Pulmonary artery endothelial cell (primary cell): Measurements from ENCODE around the gene SRPX. TPM values are rescaled to one million over a fixed set of nuclear protein-coding genes. Genes with fewer than 3 reads are reported as not detected.

Experiments
- DNase-seq: peaks from one replicate; pipeline ENCODE4 v3.0.0-alpha.2; 2011; ENCODE audit warnings: low read depth, low spot score
- total RNA-seq: library from RNA; depleted of rRNA; stranded (reverse); fragments of >200 nt; gene quantifications from 2 replicates; pipeline ENCODE4 v1.2.3, GENCODE V29; 2014

Gene SRPX
- total RNA-seq, 1 donor from 2014 or later: 413 TPM

DNA sequence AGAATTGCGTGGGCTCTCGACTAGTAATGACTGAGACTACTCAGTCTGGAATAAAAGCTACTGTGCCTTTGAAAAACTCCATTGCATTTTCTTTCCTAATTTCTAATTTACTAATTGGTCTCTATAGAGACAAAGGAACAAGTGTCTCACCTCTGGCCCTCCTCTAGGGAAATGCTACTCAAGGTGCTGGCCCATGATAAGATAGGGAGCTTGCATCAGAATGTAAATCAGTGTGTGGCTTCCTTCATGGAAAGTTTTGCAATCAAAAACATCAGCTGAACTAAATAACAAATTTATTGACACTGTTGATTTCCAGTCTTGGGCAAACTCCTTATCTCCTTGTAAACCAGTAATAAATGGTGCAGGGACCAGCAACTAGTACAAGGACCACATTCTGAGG, 81.8 kb downstream of the SRPX start:
- DNase-seq: peak; percentile 10

DNA sequence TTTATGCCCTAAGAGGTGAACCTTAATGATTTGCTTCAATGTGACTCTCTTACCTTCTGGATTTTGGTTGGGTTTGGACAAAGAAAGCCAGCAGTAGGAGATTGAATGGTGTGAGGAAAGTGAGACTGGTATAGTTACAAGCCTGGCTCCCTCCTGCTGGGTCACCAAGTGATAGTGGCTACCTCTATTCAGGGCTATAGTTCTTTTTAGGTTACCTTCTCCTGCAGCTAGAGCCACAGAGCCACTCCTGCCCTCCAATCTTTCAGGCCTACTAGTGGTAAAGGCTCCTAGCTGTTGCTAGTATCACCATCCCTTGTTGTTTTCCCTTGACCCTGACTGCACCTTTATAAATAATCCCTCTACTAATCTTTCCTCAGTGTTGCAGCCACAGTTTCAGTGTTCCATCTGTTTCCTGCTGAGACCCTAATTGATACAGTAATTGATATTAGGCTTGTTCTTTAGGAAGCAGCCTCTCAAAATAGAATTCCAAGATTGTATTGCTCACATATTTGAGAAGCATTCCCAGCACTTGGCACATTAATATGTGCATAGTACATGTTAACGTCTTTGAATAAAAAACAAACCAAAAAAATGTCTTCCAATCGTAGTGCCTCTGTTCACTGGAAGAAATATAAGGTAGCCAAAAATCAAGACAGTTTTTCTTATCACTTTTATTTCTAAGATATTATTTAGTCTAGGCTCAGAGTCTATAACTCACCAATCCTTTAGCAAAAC, 82.3 kb downstream of the SRPX start:
- no peak for DNase-seq

DNA sequence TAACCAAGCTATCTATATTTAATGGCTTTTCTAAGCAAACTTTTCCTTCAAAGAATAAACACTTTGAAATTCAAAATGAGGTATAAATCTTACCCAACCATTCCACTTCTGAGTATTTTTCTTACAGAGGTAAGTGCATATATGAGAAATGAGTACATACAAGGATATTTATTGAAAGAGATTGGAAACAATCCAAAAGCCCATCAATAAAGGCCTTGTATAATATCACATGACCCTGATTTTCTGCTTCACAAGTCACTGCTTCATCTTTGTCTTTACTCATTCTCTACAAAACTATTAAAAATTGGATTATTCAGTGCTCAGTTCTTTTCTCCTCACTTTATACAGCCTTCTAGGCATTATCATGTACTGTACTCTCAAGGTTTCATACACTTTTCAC, 91.3 kb downstream of the SRPX start:
- no peak for DNase-seq

GRCh38 chrX:38127961-38128360, 92.7 kb downstream of the SRPX start:
- no peak for DNase-seq

DNA sequence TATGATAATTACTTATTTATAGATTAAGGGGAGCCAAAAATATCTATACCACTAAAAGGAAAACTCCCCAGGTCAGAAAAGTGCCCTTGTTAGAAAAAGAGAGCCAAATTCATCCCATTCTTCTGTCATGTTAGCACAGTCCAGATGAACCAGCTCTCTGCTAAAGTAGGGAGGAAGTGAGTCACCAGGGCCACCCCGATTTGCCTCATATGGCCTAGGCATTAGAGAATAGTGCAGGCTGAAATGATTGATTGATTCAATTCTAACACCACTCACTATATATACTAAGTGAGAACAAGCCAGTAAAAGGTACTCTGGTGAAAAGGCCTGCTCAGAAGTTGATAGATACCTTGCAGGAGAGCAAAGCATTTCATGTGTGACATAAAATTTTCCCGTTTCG, 94.5 kb downstream of the SRPX start:
- no peak for DNase-seq

- DNase-seq: no peak
These were observed 96.7 kb downstream of the SRPX start for GRCh38 chrX:38124000-38124399.

DNA sequence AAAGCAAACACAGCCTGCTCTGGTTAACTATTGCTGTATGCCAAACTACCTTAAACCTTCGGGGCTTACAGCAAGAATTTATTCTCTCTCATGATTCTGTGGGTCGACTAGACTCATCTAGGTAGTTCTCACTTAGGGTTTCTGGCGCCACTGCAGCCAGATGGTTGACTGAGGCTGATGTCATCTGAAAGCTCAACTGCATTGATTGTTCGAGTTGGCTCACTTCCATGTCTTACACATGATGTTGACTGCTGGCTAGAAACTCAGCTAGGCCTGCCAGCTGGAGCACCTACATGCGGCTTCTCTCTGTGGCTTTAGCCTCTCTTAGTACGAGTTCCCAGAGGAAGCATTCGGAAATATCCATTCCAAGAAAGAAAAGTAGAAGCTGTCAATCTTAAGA, 103.2 kb downstream of the SRPX start:
- DNase-seq: no peak

GRCh38 chrX:38116706-38117105, 104.0 kb downstream of the SRPX start:
- DNase-seq: no peak

DNA sequence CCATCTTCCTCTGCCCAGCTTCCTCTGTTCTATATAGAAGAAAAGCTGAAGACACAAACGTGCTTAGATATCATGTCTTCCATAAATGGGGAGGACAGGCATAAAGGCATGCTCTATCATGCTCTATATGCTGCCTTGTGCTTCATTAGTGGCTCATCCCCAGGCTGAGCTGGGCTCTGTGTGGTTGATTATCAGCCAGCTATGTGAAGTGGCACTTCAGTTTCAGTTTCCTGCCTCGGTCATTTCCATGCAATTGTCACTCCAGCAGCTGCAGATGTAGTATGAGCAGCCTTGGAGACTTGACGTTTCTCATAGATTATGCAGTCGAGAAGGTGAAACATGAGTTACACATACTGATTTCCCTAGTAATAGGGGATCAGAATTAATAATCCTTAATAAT, 108.1 kb downstream of the SRPX start:
- DNase-seq: no peak

DNA sequence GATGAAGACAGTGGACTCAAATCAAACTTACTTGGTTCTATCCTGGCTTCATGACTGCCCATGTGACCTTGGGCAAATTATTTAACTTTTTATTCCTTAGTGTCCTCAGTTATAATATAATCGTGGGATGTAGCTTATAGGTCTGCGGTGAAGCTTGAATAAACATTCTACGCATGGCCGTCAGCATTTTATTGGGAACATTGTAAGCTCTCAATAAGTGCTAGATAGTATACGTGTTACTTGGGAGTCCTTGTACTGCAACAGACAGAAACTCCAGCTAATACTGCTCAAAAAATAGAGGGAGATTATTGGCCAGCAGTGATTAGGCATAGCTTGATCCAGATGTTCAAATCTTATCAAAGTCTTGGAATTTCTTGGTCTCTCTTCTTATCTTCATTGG, 109.5 kb downstream of the SRPX start:
- DNase-seq: no peak

DNA sequence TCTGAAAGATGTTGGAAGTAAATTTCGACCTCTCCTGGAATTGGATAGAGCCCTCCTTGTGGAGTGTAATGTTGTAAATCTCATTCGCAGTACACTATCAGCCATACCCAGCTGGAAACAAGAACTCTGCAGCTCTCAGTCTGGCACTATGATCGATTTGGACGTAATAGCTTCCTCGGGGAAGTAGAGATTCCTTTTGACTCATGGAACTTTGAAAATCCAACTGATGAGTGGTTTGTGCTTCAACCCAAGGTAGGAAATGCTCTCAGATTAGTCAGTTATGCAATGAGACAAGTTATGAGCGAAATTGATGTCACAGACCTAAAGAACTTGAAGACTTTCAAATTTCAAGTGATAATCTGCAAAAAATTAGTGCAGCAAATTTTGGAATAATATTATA, 110.4 kb downstream of the SRPX start:
- no peak for DNase-seq

DNA sequence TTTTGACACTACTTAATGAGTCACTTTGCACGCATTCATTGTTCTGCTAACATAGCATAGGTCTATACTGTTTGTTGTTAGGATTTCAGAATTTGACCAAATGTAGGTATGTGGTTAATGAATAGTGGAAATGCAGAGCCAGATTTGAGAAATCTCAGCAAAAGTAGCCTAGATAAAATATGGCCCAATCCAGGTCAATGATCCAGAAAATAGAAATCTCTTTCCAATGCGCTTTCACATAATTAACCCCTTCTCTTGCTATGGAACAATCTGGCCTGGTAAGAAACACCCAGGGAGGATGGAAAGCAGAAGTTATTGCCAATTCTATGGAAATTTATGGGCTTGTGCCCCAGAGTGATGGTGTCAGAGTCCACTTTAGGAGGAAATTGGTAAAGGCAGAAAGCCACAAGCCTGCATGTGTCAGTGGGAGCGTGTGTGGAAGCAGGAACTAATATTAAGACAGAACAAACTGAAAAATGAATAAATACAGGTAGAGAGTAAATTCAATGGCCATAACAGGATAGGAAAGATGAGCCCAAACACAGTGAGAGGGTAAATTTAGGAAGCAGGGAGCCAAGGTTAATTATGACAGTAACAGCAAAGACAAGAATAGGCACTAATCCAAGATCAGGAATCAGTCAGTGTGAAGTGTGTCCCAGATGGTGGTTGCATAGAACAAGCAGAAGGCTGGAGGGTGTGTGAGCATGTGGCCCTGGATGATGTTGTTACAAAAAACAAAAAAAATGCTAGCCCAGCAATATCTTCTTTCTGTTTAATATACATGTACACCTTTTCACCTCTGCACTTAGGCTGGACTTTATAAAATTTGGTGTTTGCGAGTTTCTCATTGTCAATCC, 111.4 kb downstream of the SRPX start:
- no peak for DNase-seq

- DNase-seq: peak; percentile 39
These were observed 112.3 kb downstream of the SRPX start for GRCh38 chrX:38108364-38108763.

DNA sequence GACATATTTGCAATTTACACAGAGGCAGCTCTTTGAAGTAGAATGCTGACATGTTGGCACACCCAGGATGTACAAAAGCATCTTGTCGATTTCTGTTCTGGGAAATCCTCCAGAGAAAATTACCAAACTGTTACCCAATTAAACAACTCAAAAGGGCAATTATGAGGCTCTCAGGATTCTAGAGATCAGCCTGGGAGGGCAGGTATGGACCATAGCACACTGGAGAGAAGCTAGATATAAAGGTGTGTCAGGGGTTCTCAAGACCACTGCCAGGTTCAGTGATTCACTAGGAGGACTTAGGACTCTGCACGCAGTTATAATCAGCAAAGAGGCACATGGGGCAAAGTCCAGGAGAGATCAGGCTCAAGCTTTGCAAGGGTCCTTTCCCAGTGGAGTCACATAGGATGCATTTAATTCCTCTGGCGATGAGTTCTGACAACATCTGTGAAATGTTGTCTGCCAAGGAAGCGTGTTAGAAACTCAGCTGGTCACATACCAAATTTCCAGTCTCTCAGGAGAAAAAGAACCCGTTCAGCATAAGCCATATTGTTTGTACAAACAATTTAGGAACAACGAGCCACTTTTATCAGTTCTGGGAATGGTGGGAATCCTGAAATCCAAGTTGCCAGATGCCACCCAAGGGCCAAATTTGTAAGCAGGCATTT, 113.5 kb downstream of the SRPX start:
- no peak for DNase-seq

DNA sequence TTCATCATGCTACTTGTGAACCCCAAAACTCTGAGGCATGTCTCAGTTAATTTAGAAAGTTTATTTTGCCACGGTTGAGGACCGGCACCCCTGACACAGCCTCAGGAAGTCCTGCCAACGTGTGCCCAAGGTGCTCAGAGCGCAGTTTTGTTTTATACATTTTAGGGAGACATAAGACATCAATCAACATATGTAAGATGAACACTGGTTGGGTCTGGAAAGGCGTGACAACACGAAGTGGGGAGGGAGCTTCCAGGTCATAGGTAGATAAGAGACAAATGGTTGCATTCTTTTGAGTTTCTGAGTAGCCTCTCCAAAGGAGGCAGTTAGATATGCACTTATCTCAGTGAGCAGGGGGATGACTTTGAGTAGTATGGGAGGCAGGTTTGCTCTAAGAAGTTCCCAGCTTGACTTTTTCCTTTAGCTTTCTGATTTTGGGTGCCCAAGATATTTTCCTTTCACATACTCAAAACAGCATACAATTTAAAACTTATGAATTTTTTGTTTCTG, 115.4 kb downstream of the SRPX start:
- no peak for DNase-seq

GRCh38 chrX:38103857-38104812, 116.5 kb downstream of the SRPX start:
- DNase-seq: no peak

- DNase-seq: no peak
These were observed 117.8 kb downstream of the SRPX start for GRCh38 chrX:38102875-38103274.

DNA sequence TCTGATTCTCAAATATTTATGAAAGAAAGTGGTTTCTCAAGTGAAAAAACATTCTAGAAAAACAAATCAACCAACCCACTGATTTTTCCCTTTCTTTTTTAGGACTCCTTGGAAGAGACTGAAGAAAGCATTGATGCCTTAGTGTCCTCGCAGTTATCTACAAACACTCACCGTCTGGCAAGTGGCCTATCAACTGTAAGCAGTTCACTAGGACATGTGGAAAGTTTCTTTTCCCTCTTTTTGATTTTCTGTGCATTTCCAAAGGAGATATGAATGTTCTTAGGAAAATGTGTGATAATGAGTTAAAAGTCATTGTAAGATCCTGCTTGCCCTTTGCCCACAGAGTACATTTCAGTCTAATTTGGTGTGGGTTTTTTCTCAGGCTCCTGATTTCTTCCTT, 118.4 kb downstream of the SRPX start:
- no peak for DNase-seq

- DNase-seq: no peak
These were observed 121.0 kb downstream of the SRPX start for GRCh38 chrX:38099688-38100087.
